Measurements from ENCODE around the gene GRIK1. TPM values are rescaled to one million over a fixed set of nuclear protein-coding genes. Genes with fewer than 3 reads are reported as not detected.

GRIK1 gene
- total and polyA plus RNA-seq, 2 donors (not counting 1 experiment from before 2014, with no cell fraction given), result not detected

DNA sequence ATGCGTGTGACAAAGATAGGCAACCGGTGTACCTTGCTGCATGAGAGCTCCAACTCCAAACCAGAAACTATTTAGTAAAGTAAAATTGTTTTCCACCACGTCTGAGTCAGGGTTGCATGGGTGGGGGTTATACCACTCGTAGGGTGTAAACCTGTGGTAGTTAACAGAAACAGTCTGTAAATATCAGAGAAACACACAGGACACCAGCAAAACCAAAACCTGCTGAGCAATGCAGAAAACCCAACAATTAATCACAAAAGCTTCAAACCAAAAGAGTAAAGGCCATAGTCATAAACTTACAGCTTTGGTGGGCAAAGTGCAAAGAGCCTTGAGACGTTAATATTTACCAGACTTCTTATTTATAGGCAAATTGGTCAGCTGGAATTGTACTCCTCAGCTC, 358.4 kb downstream of the GRIK1 start:
- ATAC-seq (ENCODE audit: low read depth) (no peak), DNase-seq (no peak)
- H3K27ac ChIP-seq (ENCODE audit: low read length in 2 of 2), result no peak overlapping the region
- H3K4me3 ChIP-seq (ENCODE audit: control extremely low read depth in 1 of 5, extremely low read depth in 1 of 5, insufficient read depth in 1 of 5, low read depth in 2 of 5, low read length in 4 of 5), result no peak overlapping the region
- H3K9ac ChIP-seq (ENCODE audit: low read length), result no peak overlapping the region
- CTCF ChIA-PET, result no interaction called here
- no peaks in the 10 kb centered on the region for H3K27me3 ChIP-seq (replicated peaks in 1 of 4; ENCODE audit: control extremely low read depth in 1 of 4, control insufficient read depth in 3 of 4, insufficient read depth in 4 of 4, low read length in 3 of 4)
- TF ChIP-seq, protein P1, sequence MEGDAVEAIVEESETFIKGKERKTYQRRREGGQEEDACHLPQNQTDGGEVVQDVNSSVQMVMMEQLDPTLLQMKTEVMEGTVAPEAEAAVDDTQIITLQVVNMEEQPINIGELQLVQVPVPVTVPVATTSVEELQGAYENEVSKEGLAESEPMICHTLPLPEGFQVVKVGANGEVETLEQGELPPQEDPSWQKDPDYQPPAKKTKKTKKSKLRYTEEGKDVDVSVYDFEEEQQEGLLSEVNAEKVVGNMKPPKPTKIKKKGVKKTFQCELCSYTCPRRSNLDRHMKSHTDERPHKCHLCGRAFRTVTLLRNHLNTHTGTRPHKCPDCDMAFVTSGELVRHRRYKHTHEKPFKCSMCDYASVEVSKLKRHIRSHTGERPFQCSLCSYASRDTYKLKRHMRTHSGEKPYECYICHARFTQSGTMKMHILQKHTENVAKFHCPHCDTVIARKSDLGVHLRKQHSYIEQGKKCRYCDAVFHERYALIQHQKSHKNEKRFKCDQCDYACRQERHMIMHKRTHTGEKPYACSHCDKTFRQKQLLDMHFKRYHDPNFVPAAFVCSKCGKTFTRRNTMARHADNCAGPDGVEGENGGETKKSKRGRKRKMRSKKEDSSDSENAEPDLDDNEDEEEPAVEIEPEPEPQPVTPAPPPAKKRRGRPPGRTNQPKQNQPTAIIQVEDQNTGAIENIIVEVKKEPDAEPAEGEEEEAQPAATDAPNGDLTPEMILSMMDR (IDR thresholded peaks at IDR 0.05), result no peak
- no peak for TF ChIP-seq EZH2 (IDR thresholded peaks at IDR 0.05; ENCODE audit: borderline replicate concordance, insufficient read depth, low read depth, low read length, poor library complexity, severe bottlenecking)
- H3K36me3 ChIP-seq (replicated peaks in 1 of 2; ENCODE audit: control extremely low read depth in 1 of 2, control insufficient read depth in 1 of 2, extremely low read depth in 1 of 2, insufficient read depth in 2 of 2, low read length in 1 of 2), result no peaks in the 10 kb centered on the region
- no peak overlapping the region for H3K4me2 ChIP-seq (replicated peaks; ENCODE audit: low read depth, low read length, poor library complexity, severe bottlenecking)
- POLR2A ChIA-PET, result no interaction called here
- H3K27me3 Mint-ChIP-seq, result no peaks in the 10 kb centered on the region
- no peaks in the 10 kb centered on the region for H3K4me1 ChIP-seq (ENCODE audit: control insufficient read depth in 2 of 2, insufficient read depth in 2 of 2, low read length in 2 of 2)
- H3K4me1 Mint-ChIP-seq, result no peaks in the 10 kb centered on the region
- no peak overlapping the region for H3K4me3 Mint-ChIP-seq
- no peaks in the 10 kb centered on the region for H3K9me3 Mint-ChIP-seq (ENCODE audit: insufficient read depth)
- H3K9me3 ChIP-seq (ENCODE audit: control extremely low read depth in 1 of 3, control insufficient read depth in 2 of 3, insufficient read depth in 1 of 3, low read length in 2 of 3), result no peaks in the 10 kb centered on the region
- H3K79me2 ChIP-seq (ENCODE audit: control insufficient read depth, insufficient read depth, low read length), result no peaks in the 10 kb centered on the region
- H3K27ac Mint-ChIP-seq, result no peak overlapping the region
- no peaks in the 10 kb centered on the region for H4K20me1 ChIP-seq (ENCODE audit: control insufficient read depth, insufficient read depth, low read length, poor library complexity, severe bottlenecking)
- intact Hi-C loops (cut with micrococcal nuclease), result no loop called here
- no CpG with 5 or more reads among the region's 5 CpGs for WGBS (ENCODE audit: insufficient coverage)
- H2AFZ ChIP-seq (ENCODE audit: insufficient read depth, low read depth, low read length, poor library complexity, severe bottlenecking), result no peak overlapping the region

DNA sequence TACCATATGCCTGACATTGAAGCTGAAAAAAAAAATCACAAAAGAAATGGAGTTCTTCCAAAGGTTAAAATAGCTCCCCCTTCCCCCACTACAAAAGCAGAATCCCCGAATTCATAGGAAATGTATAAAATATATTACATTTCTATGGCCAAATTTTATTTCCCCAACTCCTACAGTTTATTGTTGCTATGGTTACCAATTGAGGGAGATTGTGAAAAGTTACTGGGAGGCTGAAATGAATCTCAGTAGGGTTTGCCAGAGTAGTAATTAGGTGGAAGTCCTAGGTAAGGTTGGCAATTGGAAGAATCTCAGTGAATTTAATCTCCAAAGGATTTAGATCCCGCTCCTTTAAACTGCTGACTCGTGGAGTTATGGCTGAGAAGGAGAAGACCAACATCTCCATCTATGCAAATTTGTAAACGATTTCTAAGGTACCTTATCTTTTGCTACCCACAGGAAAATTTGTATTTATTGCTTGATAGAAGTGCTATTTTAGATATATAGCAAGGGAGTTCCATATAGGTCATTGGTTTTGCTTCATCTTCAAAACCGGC, 359.0 kb downstream of the GRIK1 start:
- no peaks in the 10 kb centered on the region for H4K20me1 ChIP-seq (ENCODE audit: control insufficient read depth, insufficient read depth, low read length, poor library complexity, severe bottlenecking)
- ChIA-PET CTCF (no interaction called here), POLR2A (no interaction called here)
- DNase-seq (no peak), ATAC-seq (ENCODE audit: low read depth) (no peak)
- H3K36me3 ChIP-seq (replicated peaks in 1 of 2; ENCODE audit: control extremely low read depth in 1 of 2, control insufficient read depth in 1 of 2, extremely low read depth in 1 of 2, insufficient read depth in 2 of 2, low read length in 1 of 2), result no peaks in the 10 kb centered on the region
- H3K9ac ChIP-seq (ENCODE audit: low read length), result no peak overlapping the region
- no peaks in the 10 kb centered on the region for H3K4me1 ChIP-seq (ENCODE audit: control insufficient read depth in 2 of 2, insufficient read depth in 2 of 2, low read length in 2 of 2)
- H3K4me2 ChIP-seq (replicated peaks; ENCODE audit: low read depth, low read length, poor library complexity, severe bottlenecking), result no peak overlapping the region
- H3K27ac Mint-ChIP-seq, result no peak overlapping the region
- no peaks in the 10 kb centered on the region for H3K27me3 Mint-ChIP-seq
- H2AFZ ChIP-seq (ENCODE audit: insufficient read depth, low read depth, low read length, poor library complexity, severe bottlenecking), result no peak overlapping the region
- TF ChIP-seq, protein P1 (IDR thresholded peaks at IDR 0.05), result no peak
- no peak for TF ChIP-seq EZH2 (IDR thresholded peaks at IDR 0.05; ENCODE audit: borderline replicate concordance, insufficient read depth, low read depth, low read length, poor library complexity, severe bottlenecking)
- no peaks in the 10 kb centered on the region for H3K79me2 ChIP-seq (ENCODE audit: control insufficient read depth, insufficient read depth, low read length)
- H3K9me3 ChIP-seq (ENCODE audit: control extremely low read depth in 1 of 3, control insufficient read depth in 2 of 3, insufficient read depth in 1 of 3, low read length in 2 of 3), result no peaks in the 10 kb centered on the region
- no peak overlapping the region for H3K27ac ChIP-seq (ENCODE audit: low read length in 2 of 2)
- H3K4me3 ChIP-seq (ENCODE audit: control extremely low read depth in 1 of 5, extremely low read depth in 1 of 5, insufficient read depth in 1 of 5, low read depth in 2 of 5, low read length in 4 of 5), result no peak overlapping the region
- H3K4me3 Mint-ChIP-seq, result no peak overlapping the region
- no peaks in the 10 kb centered on the region for H3K27me3 ChIP-seq (replicated peaks in 1 of 4; ENCODE audit: control extremely low read depth in 1 of 4, control insufficient read depth in 3 of 4, insufficient read depth in 4 of 4, low read length in 3 of 4)
- no CpG with 5 or more reads among the region's 5 CpGs for WGBS (ENCODE audit: insufficient coverage)
- H3K4me1 Mint-ChIP-seq, result no peaks in the 10 kb centered on the region
- intact Hi-C loops (cut with micrococcal nuclease), result no loop called here
- no peaks in the 10 kb centered on the region for H3K9me3 Mint-ChIP-seq (ENCODE audit: insufficient read depth)
